Activated CD4-positive, alpha-beta T cell treated with anti-CD3 and anti-CD28 coated beads, Interleukin-2, amount 50 U/mL, for 24 hours (primary cell): Measurements from ENCODE around the gene POU3F3.

Experiments
- DNase-seq, 2 donors: peaks; one replicate each; pipeline ENCODE4 v3.0.0-alpha.2; 2020; ENCODE audit warnings: low read depth in 1 of 2, low spot score in 1 of 2

The POU3F3 gene

GRCh38 chr2:104901037-104901881 is 47.3 kb downstream of the POU3F3 start:
- no peak for DNase-seq

- no peak for DNase-seq
Measured at GRCh38 chr2:104902317-104902716, 48.4 kb downstream of the POU3F3 start.
